GM21528 (cell line): ENCODE results near the gene ZBTB8B.
"Not testable (repeated sequence)": the region's sequence is repeated elsewhere in the genome, so short reads cannot be mapped to it uniquely, and the experiment has no call there.

Experiments used
- ATAC-seq: cut with Tn5 transposase; IDR thresholded peaks from one replicate; pipeline ENCODE4 v1.9.1; 2021; ENCODE audit warnings: mild to moderate bottlenecking, moderate library complexity; ENCODE audit not compliant: unreplicated experiment, low FRiP score

ZBTB8B gene

GRCh38 chr1:32464716-32465577 is at the start of gene ZBTB8B:
Gene ZBTB8B (plus strand): TSS chr1:32465072. CDS start chr1:32470625, 5,553 bp downstream.
- ATAC-seq = no peak

DNA sequence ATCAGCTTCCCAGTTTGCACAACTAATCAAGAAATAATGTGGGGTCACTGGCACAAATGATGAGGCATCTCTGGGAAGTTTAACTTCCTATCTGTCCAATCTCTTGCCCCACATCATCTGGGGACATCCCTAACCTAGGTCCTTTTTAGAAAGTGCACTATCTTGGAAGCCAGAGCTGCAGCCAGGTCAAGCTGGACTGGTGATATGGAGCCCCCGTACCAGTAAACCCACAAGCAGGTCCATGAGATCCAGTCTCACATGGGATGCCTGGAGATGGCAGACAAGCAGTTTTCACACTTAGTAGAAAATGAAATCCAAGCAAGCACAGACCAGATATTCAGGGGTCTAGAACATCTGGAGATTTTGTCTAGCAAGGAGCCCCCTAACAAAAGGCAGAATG is 43.1 kb upstream of the ZBTB8B start:
- ATAC-seq = no peak

DNA sequence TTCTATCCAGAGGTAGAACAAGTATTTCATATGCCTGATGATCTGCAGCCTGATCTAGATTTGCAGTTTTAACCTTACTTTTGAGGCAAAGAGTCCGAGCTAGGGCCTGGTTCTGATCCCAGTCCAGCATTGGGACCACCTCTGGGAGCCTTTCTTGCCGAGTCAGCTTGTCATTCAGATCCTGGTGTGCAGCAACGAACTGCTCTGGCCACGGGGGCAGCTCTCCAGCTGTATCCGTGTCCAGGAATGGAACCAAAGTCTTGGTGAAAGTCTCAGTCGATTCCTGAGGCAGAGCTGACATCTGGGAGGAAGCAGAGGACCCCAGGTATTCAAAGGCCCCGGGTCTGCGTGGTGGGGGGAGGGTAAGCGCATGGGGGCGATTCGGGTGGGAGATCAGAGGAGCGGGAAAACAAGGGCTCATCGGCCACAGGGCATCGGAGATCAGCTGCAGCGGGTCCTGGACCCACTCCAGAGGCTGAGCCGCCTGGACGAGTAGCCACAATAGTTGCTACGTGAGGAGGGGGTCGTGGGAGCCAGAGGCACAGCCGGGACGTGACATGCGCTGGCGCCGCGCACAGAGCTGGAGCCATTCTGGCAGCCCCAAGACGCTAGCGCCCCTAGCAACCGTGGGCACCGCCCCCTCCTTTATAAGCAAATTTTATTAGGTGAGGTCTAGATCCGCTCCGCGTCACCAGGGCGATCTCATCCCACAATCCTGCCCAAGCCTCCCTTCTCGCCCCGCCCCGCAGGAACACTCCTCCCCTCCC is 38.2 kb upstream of the ZBTB8B start:
- ATAC-seq = no peak

- ATAC-seq = no peak
These were observed 37.5 kb upstream of the ZBTB8B start for GRCh38 chr1:32427264-32427963.

DNA sequence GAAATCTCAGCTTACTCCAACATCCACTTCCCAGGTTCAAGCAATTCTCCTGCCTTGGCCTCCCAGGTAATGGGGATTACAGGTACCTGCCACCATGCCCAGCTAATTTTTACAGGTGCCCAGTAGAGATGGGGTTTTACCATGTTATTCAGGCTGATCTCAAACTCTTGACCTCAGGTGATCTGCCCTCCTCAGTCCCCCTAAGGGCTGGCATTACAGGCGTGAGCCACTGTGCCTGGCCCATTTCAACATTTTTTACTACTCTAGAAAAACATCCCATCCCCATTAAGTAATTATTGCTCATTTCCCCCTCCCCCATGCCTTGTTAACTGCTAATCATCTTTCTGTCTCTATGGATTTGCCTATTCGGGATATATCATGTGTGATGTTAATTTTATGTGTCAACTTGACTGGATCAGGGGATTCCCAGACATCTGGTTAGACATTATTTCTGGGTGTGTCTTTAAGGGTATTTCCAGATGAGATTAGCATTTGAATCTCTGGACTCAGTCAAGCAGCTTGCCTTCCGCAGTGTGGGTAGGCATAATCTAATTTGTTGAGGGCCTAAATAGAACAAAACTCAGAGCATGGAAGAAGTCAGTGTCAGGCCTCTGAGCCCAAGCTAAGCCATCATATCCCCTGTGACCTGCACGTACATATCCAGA is 33.0 kb upstream of the ZBTB8B start:
- ATAC-seq = no peak

DNA sequence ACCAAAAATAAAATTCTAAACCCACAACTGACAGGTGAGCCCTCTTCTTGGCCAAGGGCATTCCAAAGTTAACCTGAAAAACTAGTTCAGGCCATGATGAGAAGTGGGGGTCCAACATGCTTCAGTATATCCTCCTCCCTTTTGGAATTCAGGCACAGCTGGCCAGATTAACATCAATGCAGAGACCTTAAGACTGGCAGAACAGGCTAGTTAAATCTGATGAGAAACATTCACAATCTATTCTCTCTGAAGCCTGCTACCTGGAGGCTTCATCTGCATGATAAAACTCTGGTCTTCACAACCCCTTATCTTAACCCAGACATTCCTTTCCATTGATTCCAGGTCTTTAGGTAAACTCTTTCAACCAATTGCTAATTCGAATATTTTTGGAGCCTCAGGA is 26.7 kb upstream of the ZBTB8B start:
- no peak for ATAC-seq

DNA sequence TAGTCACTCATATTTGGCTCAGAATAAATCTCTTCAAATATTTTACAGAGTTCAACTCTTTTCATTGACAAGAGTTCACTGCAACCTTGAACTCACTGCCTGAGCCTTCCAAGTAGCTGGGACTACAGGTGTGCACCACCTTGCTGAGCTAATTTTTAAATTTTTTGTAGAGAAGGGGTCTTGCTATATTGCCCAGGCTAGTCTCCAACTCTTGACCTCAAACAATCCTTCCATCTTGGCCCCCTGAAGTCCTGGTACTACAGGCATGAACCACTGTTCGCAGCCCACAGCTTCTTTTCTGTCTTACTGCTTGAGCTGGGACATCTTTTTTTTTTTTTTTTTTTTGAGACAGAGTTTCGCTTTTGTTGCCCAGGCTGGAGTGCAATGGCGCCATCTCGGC is 26.1 kb upstream of the ZBTB8B start:
- not testable (repeated sequence) for ATAC-seq

- ATAC-seq = not testable (repeated sequence)
These were observed 23.4 kb upstream of the ZBTB8B start for GRCh38 chr1:32441467-32441866.

- ATAC-seq = no peak
These were observed 17.2 kb upstream of the ZBTB8B start for GRCh38 chr1:32447469-32448185.

GRCh38 chr1:32448186-32448772 is 16.6 kb upstream of the ZBTB8B start:
- not testable (repeated sequence) for ATAC-seq

DNA sequence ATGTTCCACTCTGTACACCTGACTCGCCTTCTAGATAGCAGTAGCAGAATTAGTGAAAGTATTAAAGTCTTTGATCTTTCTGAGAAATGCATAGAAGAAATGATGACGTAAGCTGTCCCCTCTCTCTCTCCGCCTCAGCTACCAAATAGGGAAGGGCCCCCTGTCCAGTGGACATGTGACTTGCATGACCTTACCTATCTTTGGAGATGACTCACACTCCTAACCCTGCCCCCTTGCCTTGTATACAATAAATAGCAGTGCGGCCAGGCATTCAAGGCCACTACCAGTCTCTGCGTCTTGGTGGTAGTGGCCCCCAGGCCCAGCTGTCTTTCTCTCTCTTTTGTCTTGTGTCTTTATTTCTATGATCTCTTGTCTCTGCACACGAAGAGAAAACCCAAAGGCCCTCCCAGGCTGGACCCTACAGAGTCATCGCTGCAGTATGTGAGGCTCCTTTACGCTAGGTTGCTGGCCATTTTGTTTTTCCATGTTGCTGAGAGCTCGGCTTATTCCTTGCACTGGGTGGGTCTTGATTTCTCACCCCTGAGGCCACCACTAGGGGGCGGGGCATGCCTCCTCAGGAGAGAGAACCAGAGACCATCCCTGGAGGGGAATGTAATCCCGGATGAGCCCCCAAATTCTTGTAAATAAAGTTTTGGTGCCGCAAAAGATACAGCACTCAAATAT is 16.0 kb upstream of the ZBTB8B start:
- no peak for ATAC-seq

GRCh38 chr1:32449457-32449831 is 15.4 kb upstream of the ZBTB8B start:
- ATAC-seq = not testable (repeated sequence)

GRCh38 chr1:32454726-32455125 is 10.1 kb upstream of the ZBTB8B start:
- ATAC-seq = no peak

DNA sequence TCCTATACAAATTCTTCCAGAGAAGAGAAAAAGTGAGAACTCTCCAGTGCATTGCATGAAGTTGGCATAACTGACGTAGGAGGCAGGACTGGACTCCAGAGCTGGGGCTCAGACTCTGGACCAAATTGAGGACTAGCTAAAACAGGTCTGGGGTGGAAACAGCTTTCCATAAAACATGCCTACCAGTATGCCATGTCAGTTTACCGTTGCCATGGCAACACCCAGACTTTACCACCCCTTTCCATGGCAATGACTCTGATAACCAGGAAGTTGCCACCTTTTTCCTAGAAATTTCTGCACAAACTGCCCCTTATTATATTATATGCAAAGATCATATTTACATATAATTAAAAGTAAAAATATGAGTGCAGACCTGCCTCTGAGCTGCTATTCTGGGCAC is 8.9 kb upstream of the ZBTB8B start:
- no peak for ATAC-seq

DNA sequence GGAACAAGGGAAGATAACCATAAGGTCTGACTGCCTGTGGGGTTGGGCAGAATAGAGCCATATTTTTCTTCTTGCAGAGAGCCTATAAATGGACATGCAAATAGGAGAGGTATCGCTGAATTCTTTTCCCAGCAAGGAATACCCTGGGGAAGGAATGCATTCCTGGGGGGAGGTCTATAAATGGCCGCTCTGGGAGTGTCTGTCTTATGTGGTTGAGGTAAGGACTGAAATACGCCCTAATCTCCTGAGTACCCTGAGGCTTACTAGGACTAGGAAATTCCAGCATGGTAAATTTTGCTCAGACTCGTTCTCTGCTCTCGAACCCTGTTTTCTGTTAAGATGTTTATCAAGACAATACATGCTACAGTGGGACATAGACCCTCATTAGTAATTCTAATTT is 6.1 kb upstream of the ZBTB8B start:
- ATAC-seq = not testable (repeated sequence)

DNA sequence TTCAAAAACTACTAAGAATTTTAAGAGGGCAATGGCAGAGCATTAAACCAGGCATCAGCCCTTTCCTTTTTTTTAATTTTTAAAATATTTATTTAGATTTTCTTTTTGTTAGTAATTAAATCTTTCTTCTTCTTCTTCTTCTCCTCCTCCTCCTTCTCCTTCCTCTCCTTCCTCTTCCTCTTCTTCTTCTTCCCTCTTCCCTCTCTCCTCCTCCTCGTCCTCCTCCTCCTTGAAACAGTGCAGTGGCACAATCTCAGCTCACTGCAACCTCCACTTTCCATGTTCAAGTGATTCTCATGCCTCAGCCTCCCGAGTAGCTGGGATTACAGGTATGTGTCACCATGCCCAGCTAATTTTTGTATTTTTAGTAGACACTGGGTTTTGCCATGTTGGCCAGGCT is 1.9 kb upstream of the ZBTB8B start:
- ATAC-seq = not testable (repeated sequence)

DNA sequence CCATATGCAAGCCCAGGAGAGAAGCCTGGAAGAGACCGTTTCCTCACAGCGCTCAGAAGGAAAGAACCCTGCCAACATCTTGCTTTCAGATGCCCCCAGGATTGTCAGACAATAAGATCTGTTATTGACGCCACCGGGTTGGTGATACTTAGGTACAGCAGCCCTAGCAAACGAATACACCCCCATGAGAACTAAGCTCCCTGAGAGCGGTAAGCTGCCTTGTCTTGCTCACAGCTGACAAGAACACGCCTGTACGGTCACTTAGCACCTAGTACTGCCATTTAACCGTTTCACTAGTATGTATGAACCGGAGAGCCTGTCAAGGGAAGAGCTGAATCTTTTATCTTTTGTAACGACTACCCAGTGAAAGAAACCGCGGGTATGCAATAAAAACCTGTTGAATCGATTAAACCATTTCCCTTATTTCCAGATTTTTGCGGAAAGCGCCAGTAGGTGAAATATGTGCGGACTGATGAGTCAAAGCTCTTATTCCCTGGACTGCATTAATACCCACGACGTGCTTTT is 619 bp upstream of the ZBTB8B start:
- no peak for ATAC-seq

- ATAC-seq = no peak
These were observed 684 bp downstream of the ZBTB8B start for GRCh38 chr1:32465578-32465933.

DNA sequence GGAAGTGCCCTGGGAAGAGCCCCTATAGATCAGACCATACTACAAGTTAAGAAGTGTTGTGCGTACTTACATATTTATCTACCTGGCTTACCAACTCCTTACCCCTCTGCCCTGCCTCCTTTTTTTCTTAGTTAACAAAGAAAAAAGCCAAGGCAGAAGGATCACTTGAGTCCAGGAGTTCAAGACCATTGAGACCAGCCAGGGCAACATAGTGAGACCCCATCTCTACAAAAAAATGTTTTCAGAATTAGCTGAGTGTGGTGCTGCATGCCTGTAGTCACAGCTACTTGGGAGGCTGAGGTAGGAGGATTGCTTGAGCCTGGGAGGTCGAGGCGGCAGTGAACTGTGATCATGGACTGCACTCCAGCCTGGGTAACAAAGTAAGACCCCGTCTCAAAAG is 1.9 kb downstream of the ZBTB8B start:
- no peak for ATAC-seq
